Epithelial cell of alveolus of lung (primary cell): ENCODE results near the gene CASP12. TPM values are rescaled to one million over a fixed set of nuclear protein-coding genes. Genes with fewer than 3 reads are reported as not detected.

Source experiments
- total RNA-seq: library from RNA; depleted of rRNA; stranded (reverse); fragments of >200 nt; gene quantifications from 2 replicates; pipeline ENCODE4 v1.2.1, GENCODE V29; 2015

Gene CASP12
- not detected in 2 replicates for total RNA-seq

GRCh38 chr11:104897891-104898684 is at the start of gene CASP12:
TSS of gene CASP12 (minus strand) at chr11:104898460.

Other genes starting within 250 kb of the CASP12 start
- 128 and 239 TPM in 2 replicates for gene CASP4, start 70.1 kb upstream of the CASP12 start, total RNA-seq
- not detected in 2 replicates for gene CASP5, start 124.7 kb upstream of the CASP12 start, total RNA-seq
- gene CASP1, start 136.7 kb upstream of the CASP12 start, total RNA-seq, result 22.5 and 44.0 TPM in 2 replicates
- 29.6 and 167 TPM in 2 replicates for gene CARD16, start 146.9 kb upstream of the CASP12 start, total RNA-seq
- not detected in 2 replicates for gene CARD18, start 241.3 kb upstream of the CASP12 start, total RNA-seq